HEK293 (cell line): ENCODE measurements around the gene SNCB.

Experiments used
- CTCF ChIA-PET: fragments of 350-600 bp; formaldehyde crosslinking; extraction: SDS; loops from one replicate; lab custom pipeline; 2021; ENCODE audit warnings: antibody characterized with exemption; lab: Yijun Ruan, JAX
- POLR2A ChIA-PET: fragments of 300-600 bp; formaldehyde crosslinking; extraction: SDS; loops from one replicate; lab custom pipeline; 2020; ENCODE audit warnings: antibody characterized with exemption, inconsistent platforms; lab: Yijun Ruan, JAX
- H3K27ac ChIP-seq: fragments of 200-500 bp; sonication (Bioruptor generic); 2 replicates; pipeline ENCODE4 v1.5.1; 2014; ENCODE audit warnings: low read depth, low read length, control low read depth, inconsistent platforms; ENCODE audit errors: extremely low read depth
- H3K36me3 ChIP-seq, 2 experiments: fragments of 200-500 bp in 1 of 2; sonication (Bioruptor generic) in 1 of 2; 1 replicate in 1 of 2; 2 replicates in 1 of 2; pipeline ENCODE4 v1.5.1; 2014 to 2017; ENCODE audit warnings: inconsistent platforms in 2 of 2, low read length in 2 of 2; ENCODE audit not compliant: control insufficient read depth in 2 of 2, insufficient read depth in 1 of 2
- H3K4me1 ChIP-seq: fragments of 200-500 bp; sonication (Bioruptor generic); 2 replicates; pipeline ENCODE4 v1.5.1; 2014; ENCODE audit warnings: mild to moderate bottlenecking, low read length, inconsistent platforms; ENCODE audit not compliant: control insufficient read depth, insufficient read depth
- H3K4me3 ChIP-seq: 2 replicates; pipeline ENCODE4 v1.5.1; 2011; ENCODE audit warnings: low read depth, mild to moderate bottlenecking, control low read depth, low read length, moderate library complexity
- H3K9me3 ChIP-seq: fragments of 200-500 bp; sonication (Bioruptor generic); 2 replicates; pipeline ENCODE4 v1.5.1; 2014; ENCODE audit warnings: low read depth, low read length, inconsistent platforms; ENCODE audit not compliant: control insufficient read depth, insufficient read depth
- GFI1B ChIP-seq: fragments of 450-650 bp; formaldehyde crosslinking; IDR thresholded peaks from 2 replicates; pipeline ENCODE4 v1.5.1; 2016; ENCODE audit warnings: missing biosample characterization, missing genetic modification characterization
- GLI2 ChIP-seq: fragments of 450-650 bp; formaldehyde crosslinking; IDR thresholded peaks from 2 replicates; pipeline ENCODE4; 2017; ENCODE audit warnings: missing biosample characterization, missing genetic modification characterization, low read depth, borderline replicate concordance
- KLF9 ChIP-seq: fragments of 450-650 bp; formaldehyde crosslinking; IDR thresholded peaks from 2 replicates; pipeline ENCODE4 v1.5.1; 2016; ENCODE audit warnings: missing biosample characterization, missing genetic modification characterization, low read depth
- REST ChIP-seq: fragments of 450-650 bp; formaldehyde crosslinking; IDR thresholded peaks from 2 replicates; pipeline ENCODE4 v1.5.1; 2016; ENCODE audit warnings: missing biosample characterization, missing genetic modification characterization
- SETDB1 ChIP-seq: IDR thresholded peaks from one replicate; pipeline ENCODE4 v1.6.1; 2017; ENCODE audit warnings: mild to moderate bottlenecking, low read length, moderate library complexity, mixed read lengths; ENCODE audit not compliant: insufficient read length
- SP2 ChIP-seq: fragments of 450-650 bp; formaldehyde crosslinking; IDR thresholded peaks from 2 replicates; pipeline ENCODE4 v1.5.1; 2016; ENCODE audit warnings: missing biosample characterization, missing genetic modification characterization
- WT1 ChIP-seq: fragments of 450-650 bp; formaldehyde crosslinking; IDR thresholded peaks from 2 replicates; pipeline ENCODE4 v1.5.1; 2016; ENCODE audit warnings: missing biosample characterization, missing genetic modification characterization
- YY2 ChIP-seq: fragments of 450-650 bp; formaldehyde crosslinking; IDR thresholded peaks from 2 replicates; pipeline ENCODE4 v1.5.1; 2016; ENCODE audit warnings: missing biosample characterization, missing genetic modification characterization
- ZEB2 ChIP-seq: fragments of 450-650 bp; formaldehyde crosslinking; IDR thresholded peaks from 2 replicates; pipeline ENCODE4 v1.5.1; 2016; ENCODE audit warnings: missing biosample characterization, missing genetic modification characterization
- ZFP69B ChIP-seq: fragments of 450-650 bp; formaldehyde crosslinking; IDR thresholded peaks from 2 replicates; pipeline ENCODE4 v1.5.1; 2016; ENCODE audit warnings: missing biosample characterization, missing genetic modification characterization
- ZNF114 ChIP-seq: fragments of 450-650 bp; formaldehyde crosslinking; IDR thresholded peaks from 2 replicates; pipeline ENCODE4 v1.5.0; 2017; ENCODE audit warnings: missing biosample characterization, missing genetic modification characterization
- ZNF2 ChIP-seq: fragments of 450-650 bp; formaldehyde crosslinking; IDR thresholded peaks from 2 replicates; pipeline ENCODE4 v1.5.1; 2016; ENCODE audit warnings: missing biosample characterization, missing genetic modification characterization
- ZNF214 ChIP-seq: fragments of 450-650 bp; formaldehyde crosslinking; IDR thresholded peaks from 2 replicates; pipeline ENCODE4 v1.5.1; 2017; ENCODE audit warnings: missing biosample characterization, mild to moderate bottlenecking, missing genetic modification characterization, borderline replicate concordance
- ZNF221 ChIP-seq: fragments of 450-650 bp; formaldehyde crosslinking; IDR thresholded peaks from 2 replicates; pipeline ENCODE4 v1.5.1; 2017; ENCODE audit warnings: missing biosample characterization, missing genetic modification characterization, borderline replicate concordance
- ZNF311 ChIP-seq: fragments of 450-650 bp; formaldehyde crosslinking; IDR thresholded peaks from 2 replicates; pipeline ENCODE4 v1.5.1; 2017; ENCODE audit warnings: missing biosample characterization, missing genetic modification characterization, borderline replicate concordance
- ZNF324 ChIP-seq: fragments of 450-650 bp; formaldehyde crosslinking; IDR thresholded peaks from 2 replicates; pipeline ENCODE4 v1.5.1; 2016; ENCODE audit warnings: missing biosample characterization, missing genetic modification characterization
- ZNF426 ChIP-seq: fragments of 450-650 bp; formaldehyde crosslinking; IDR thresholded peaks from 2 replicates; pipeline ENCODE4 v1.5.1; 2017; ENCODE audit warnings: missing biosample characterization, missing genetic modification characterization, mild to moderate bottlenecking, inconsistent platforms, moderate library complexity
- ZNF501 ChIP-seq: fragments of 450-650 bp; formaldehyde crosslinking; IDR thresholded peaks from 2 replicates; pipeline ENCODE4 v1.5.1; 2016; ENCODE audit warnings: missing biosample characterization, missing genetic modification characterization
- ZNF514 ChIP-seq: fragments of 450-650 bp; formaldehyde crosslinking; IDR thresholded peaks from 2 replicates; pipeline ENCODE4 v1.5.1; 2016; ENCODE audit warnings: missing biosample characterization, missing genetic modification characterization
- ZNF610 ChIP-seq: fragments of 450-650 bp; formaldehyde crosslinking; IDR thresholded peaks from 2 replicates; pipeline ENCODE4 v1.5.1; 2016; ENCODE audit warnings: missing biosample characterization, missing genetic modification characterization, borderline replicate concordance
- ZNF623 ChIP-seq: fragments of 450-650 bp; formaldehyde crosslinking; IDR thresholded peaks from 2 replicates; pipeline ENCODE4 v1.5.1; 2016; ENCODE audit warnings: missing biosample characterization, missing genetic modification characterization
- ZNF629 ChIP-seq: fragments of 450-650 bp; formaldehyde crosslinking; IDR thresholded peaks from 2 replicates; pipeline ENCODE4 v1.5.1; 2017; ENCODE audit warnings: missing biosample characterization, missing genetic modification characterization
- ZNF660 ChIP-seq: fragments of 450-650 bp; IDR thresholded peaks from 2 replicates; pipeline ENCODE4 v1.5.1; 2018; ENCODE audit warnings: missing biosample characterization, mild to moderate bottlenecking, missing genetic modification characterization
- ZNF692 ChIP-seq: fragments of 450-650 bp; formaldehyde crosslinking; IDR thresholded peaks from 2 replicates; pipeline ENCODE4 v1.5.1; 2016; ENCODE audit warnings: missing biosample characterization, missing genetic modification characterization
- ZNF747 ChIP-seq: fragments of 450-650 bp; formaldehyde crosslinking; IDR thresholded peaks from 2 replicates; pipeline ENCODE4 v1.5.1; 2016; ENCODE audit warnings: missing biosample characterization, missing genetic modification characterization
- TF ChIP-seq, protein P1 (sequence below): fragments of 450-650 bp; formaldehyde crosslinking; IDR thresholded peaks from 2 replicates; pipeline ENCODE4; 2016; ENCODE audit warnings: missing biosample characterization, missing genetic modification characterization

SNCB gene

GRCh38 chr5:176679365-176680225 is 49.3 kb upstream of the SNCB start:
- H3K27ac ChIP-seq, result no peak overlapping the region
- H3K9me3 ChIP-seq, result no peaks in the 10 kb centered on the region
- H3K4me3 ChIP-seq, result no peak overlapping the region
- no peaks in the 10 kb centered on the region for H3K36me3 ChIP-seq
- TF ChIP-seq ZNF311 (tag by site-specific recombination) (no peak), ZNF514 (tag by site-specific recombination) (no peak), ZNF2 (tag by site-specific recombination) (no peak), SETDB1 (no peak), KLF9 (tag by site-specific recombination) (no peak), WT1 (tag by site-specific recombination) (no peak), ZNF214 (tag by site-specific recombination) (no peak), ZNF747 (tag by site-specific recombination) (no peak), REST (tag by site-specific recombination) (no peak), YY2 (tag by site-specific recombination) (no peak)
- TF ChIP-seq, protein P1, sequence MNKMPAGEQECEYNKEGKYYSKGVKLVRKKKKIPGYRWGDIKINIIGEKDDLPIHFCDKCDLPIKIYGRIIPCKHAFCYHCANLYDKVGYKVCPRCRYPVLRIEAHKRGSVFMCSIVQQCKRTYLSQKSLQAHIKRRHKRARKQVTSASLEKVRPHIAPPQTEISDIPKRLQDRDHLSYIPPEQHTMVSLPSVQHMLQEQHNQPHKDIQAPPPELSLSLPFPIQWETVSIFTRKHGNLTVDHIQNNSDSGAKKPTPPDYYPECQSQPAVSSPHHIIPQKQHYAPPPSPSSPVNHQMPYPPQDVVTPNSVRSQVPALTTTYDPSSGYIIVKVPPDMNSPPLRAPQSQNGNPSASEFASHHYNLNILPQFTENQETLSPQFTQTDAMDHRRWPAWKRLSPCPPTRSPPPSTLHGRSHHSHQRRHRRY (tag by site-specific recombination), result no peak
- CTCF ChIA-PET, result interaction anchor here (2.4 to 3.3 kb wide), 2 partner anchors 19 kb away, joined by 10 to 12 read pairs; no protein-coding TSS in a partner anchor
- POLR2A ChIA-PET, result no interaction called here
- no peaks in the 10 kb centered on the region for H3K4me1 ChIP-seq

DNA sequence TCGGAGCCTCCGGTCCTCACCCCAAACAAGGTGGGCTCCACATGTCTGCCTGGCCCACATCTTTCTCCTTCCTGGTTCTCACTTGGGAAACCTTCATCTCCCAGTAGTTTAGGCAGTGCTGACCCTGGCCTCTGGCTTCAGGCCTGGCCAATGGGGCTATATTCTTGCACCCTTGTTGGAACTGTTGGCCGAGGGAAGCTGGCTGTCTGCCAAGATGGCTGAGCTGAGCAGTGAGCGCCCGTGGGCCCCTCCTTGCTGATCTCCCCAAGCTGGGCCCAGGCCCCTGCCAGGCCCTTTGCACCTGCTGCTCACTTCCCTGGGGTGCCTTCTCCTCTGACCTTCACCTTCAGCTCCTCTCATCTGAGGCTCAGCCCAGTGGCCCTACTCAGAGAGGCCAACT is 48.2 kb upstream of the SNCB start:
- Histone ChIP-seq H3K27ac (no peak overlapping the region), H3K4me3 (no peak overlapping the region), H3K4me1 (no peaks in the 10 kb centered on the region), H3K36me3 (no peaks in the 10 kb centered on the region), H3K9me3 (no peaks in the 10 kb centered on the region)
- CTCF ChIA-PET, result interaction anchor here (0.5 to 2.4 kb wide), 2 partner anchors 18 to 269 kb away, joined by 3 to 12 read pairs; no protein-coding TSS in a partner anchor
- TF ChIP-seq ZNF114 (no peak), ZNF610 (tag by site-specific recombination) (no peak), ZNF660 (tag by site-specific recombination) (no peak), ZFP69B (0 out of 2 replicates have a peak, but pooled peaks have one; percentile 53), ZNF623 (tag by site-specific recombination) (peak; percentile 37; the same call in 1 of the 2 replicates), ZNF221 (tag by site-specific recombination) (no peak), ZNF692 (peak; percentile 65; the same call in 1 of the 2 replicates), GFI1B (tag by site-specific recombination) (no peak), ZNF629 (tag by site-specific recombination) (no peak), ZEB2 (no peak), ZNF501 (tag by site-specific recombination) (no peak), SP2 (tag by site-specific recombination) (no peak), ZNF426 (tag by site-specific recombination) (no peak), GLI2 (tag by site-specific recombination) (no peak), ZNF324 (tag by site-specific recombination) (no peak)
- POLR2A ChIA-PET, result no interaction called here
